Breast epithelium (tissue), 4 donors: ENCODE data around the gene CAMK2B. TPM values are rescaled to one million over a fixed set of nuclear protein-coding genes. Genes with fewer than 3 reads are reported as not detected.

ENCODE experiments used
- DNase-seq, 2 donors: peaks; one replicate each; pipeline ENCODE4 v3.0.0-alpha.2; 2019; ENCODE audit warnings: low spot score in 2 of 2
- H3K27ac ChIP-seq, 2 donors: fragments of 200-600 bp; sonication (generic) in 1 of 2; one replicate each; pipeline ENCODE4 v1.5.1; 2016 to 2019; ENCODE audit warnings: mild to moderate bottlenecking in 1 of 2
- H3K27me3 ChIP-seq, 2 donors: fragments of 200-600 bp; sonication (generic) in 1 of 2; one replicate each; pipeline versions ENCODE4 v1.5.1 to v1.6.0; 2017 to 2019; ENCODE audit warnings: control low read depth in 1 of 2, mild to moderate bottlenecking in 1 of 2
- H3K36me3 ChIP-seq: fragments of 200-600 bp; one replicate; pipeline ENCODE4 v1.5.1; 2019
- H3K4me1 ChIP-seq, 2 donors: fragments of 200-600 bp; sonication (generic); one replicate each; pipeline ENCODE4 v1.5.1; 2016 to 2019; ENCODE audit warnings: control low read depth in 1 of 2
- H3K4me3 ChIP-seq, 3 donors: fragments of 200-600 bp; sonication (generic); 1 replicate in 2 of 3; 2 replicates in 1 of 3; pipeline ENCODE4 v1.5.1; 2016 to 2019; ENCODE audit warnings: mild to moderate bottlenecking in 3 of 3, moderate library complexity in 2 of 3
- H3K9me3 ChIP-seq, 2 donors: fragments of 200-600 bp; sonication (generic) in 1 of 2; one replicate each; pipeline ENCODE4 v1.5.1; 2016 to 2019; ENCODE audit warnings: control low read depth in 1 of 2
- CTCF ChIP-seq, 3 donors: fragments of 450-650 bp; IDR thresholded peaks; one replicate each; pipeline ENCODE4 v1.5.1; 2016 to 2017; ENCODE audit warnings: antibody characterized with exemption in 3 of 3, mild to moderate bottlenecking in 3 of 3, moderate library complexity in 3 of 3
- POLR2A ChIP-seq: fragments of 450-650 bp; IDR thresholded peaks from one replicate; pipeline ENCODE4 v1.6.1; 2016; ENCODE audit warnings: antibody characterized with exemption, mild to moderate bottlenecking, moderate library complexity
- POLR2AphosphoS5 ChIP-seq, 3 donors: sonication (generic); formaldehyde crosslinking; IDR thresholded peaks; one replicate each; pipeline ENCODE4 v1.6.1; 2017; ENCODE audit warnings: antibody characterized with exemption in 3 of 3
- intact Hi-C: fragments of 100-400 bp; cut with DNase I; formaldehyde crosslinking; loops from one replicate; pipeline ENCODE4 v1.15.1; 2023; ENCODE audit warnings: low total_unique reads
- total RNA-seq, 3 donors: library from RNA; depleted of rRNA; stranded (reverse); fragments of >200 nt; gene quantifications; one replicate each; pipeline ENCODE4 v1.1.0, GENCODE V29; 2016

The CAMK2B gene
- total RNA-seq, 3 donors from 2014 or later, result 2.0 to 9.2 TPM; not detected in 1

GRCh38 chr7:44267178-44267577 lies 58.2 kb downstream of the CAMK2B start:
- Histone ChIP-seq H3K27ac (no peak overlapping the region), H3K27me3 (no peaks in the 10 kb centered on the region), H3K4me1 (no peaks in the 10 kb centered on the region), H3K4me3 (no peak overlapping the region), H3K36me3 (no peaks in the 10 kb centered on the region), H3K9me3 (no peaks in the 10 kb centered on the region)
- intact Hi-C loops, result loop anchor here (10.0 kb wide), 1 partner anchor 952 kb away; no protein-coding TSS in a partner anchor
- TF ChIP-seq POLR2A, result no peak
- TF ChIP-seq POLR2AphosphoS5 (IDR thresholded peaks at IDR 0.05), result no peak
- no peak for TF ChIP-seq CTCF (IDR thresholded peaks at IDR 0.05)
- DNase-seq, result no peak

GRCh38 chr7:44266526-44266925 lies 58.9 kb downstream of the CAMK2B start:
- intact Hi-C loops, result loop anchor here (10.0 kb wide), 1 partner anchor 952 kb away; no protein-coding TSS in a partner anchor
- no peak for DNase-seq
- no peak overlapping the region for H3K4me3 ChIP-seq
- H3K27ac ChIP-seq, result no peak overlapping the region
- no peak for TF ChIP-seq CTCF (IDR thresholded peaks at IDR 0.05)
- TF ChIP-seq POLR2A, result no peak
- no peak for TF ChIP-seq POLR2AphosphoS5 (IDR thresholded peaks at IDR 0.05)
- H3K36me3 ChIP-seq, result no peaks in the 10 kb centered on the region
- no peaks in the 10 kb centered on the region for H3K4me1 ChIP-seq
- H3K27me3 ChIP-seq, result no peaks in the 10 kb centered on the region
- H3K9me3 ChIP-seq, result no peaks in the 10 kb centered on the region

GRCh38 chr7:44265728-44266127 lies 59.7 kb downstream of the CAMK2B start:
- intact Hi-C loops, result loop anchor here (10.0 kb wide), 1 partner anchor 951 kb away; no protein-coding TSS in a partner anchor
- no peak for TF ChIP-seq POLR2A
- no peak for TF ChIP-seq POLR2AphosphoS5 (IDR thresholded peaks at IDR 0.05)
- no peak for TF ChIP-seq CTCF (IDR thresholded peaks at IDR 0.05)
- H3K27me3 ChIP-seq, result no peaks in the 10 kb centered on the region
- no peaks in the 10 kb centered on the region for H3K9me3 ChIP-seq
- no peaks in the 10 kb centered on the region for H3K36me3 ChIP-seq
- H3K4me1 ChIP-seq, result no peaks in the 10 kb centered on the region
- no peak for DNase-seq
- H3K4me3 ChIP-seq, result no peak overlapping the region
- no peak overlapping the region for H3K27ac ChIP-seq

- Histone ChIP-seq H3K4me3 (no peak overlapping the region), H3K4me1 (no peaks in the 10 kb centered on the region), H3K27ac (no peak overlapping the region), H3K36me3 (no peaks in the 10 kb centered on the region), H3K27me3 (no peaks in the 10 kb centered on the region), H3K9me3 (no peaks in the 10 kb centered on the region)
- DNase-seq, result no peak
- TF ChIP-seq POLR2AphosphoS5 (IDR thresholded peaks at IDR 0.05), result no peak
- TF ChIP-seq POLR2A, result no peak
- no peak for TF ChIP-seq CTCF (IDR thresholded peaks at IDR 0.05)
- intact Hi-C loops, result loop anchor here (10.0 kb wide), 1 partner anchor 950 kb away; no protein-coding TSS in a partner anchor
Observed at GRCh38 chr7:44264221-44264931, 61.0 kb downstream of the CAMK2B start.

GRCh38 chr7:44263326-44264082 lies 61.9 kb downstream of the CAMK2B start:
- Histone ChIP-seq H3K4me1 (peaks cover 0 to 9% of the 10 kb centered on the region in 2 donors), H3K36me3 (no peaks in the 10 kb centered on the region), H3K27ac (no peak overlapping the region), H3K27me3 (no peaks in the 10 kb centered on the region), H3K9me3 (no peaks in the 10 kb centered on the region), H3K4me3 (no peak overlapping the region)
- DNase-seq, result no peak
- intact Hi-C loops, result loop anchor here (10.0 kb wide), 1 partner anchor 949 kb away; no protein-coding TSS in a partner anchor
- no peak for TF ChIP-seq CTCF (IDR thresholded peaks at IDR 0.05)
- TF ChIP-seq POLR2AphosphoS5 (IDR thresholded peaks at IDR 0.05), result no peak
- TF ChIP-seq POLR2A, result no peak
